NB4 (cell line): ENCODE measurements around the gene CYP2B6.

Experiments
- CTCF ChIP-seq: IDR thresholded peaks from one replicate; pipeline ENCODE4 v1.5.1; 2012; ENCODE audit warnings: low read depth, low read length
- MAX ChIP-seq: IDR thresholded peaks from 2 replicates; pipeline ENCODE4 v1.6.1; 2011; ENCODE audit warnings: low read depth, low read length
- POLR2A ChIP-seq: IDR thresholded peaks from 2 replicates; pipeline ENCODE4 v1.6.1; 2011; ENCODE audit warnings: mild to moderate bottlenecking; ENCODE audit not compliant: insufficient read length; ENCODE audit errors: extremely low read depth

- no peak for TF ChIP-seq CTCF
- no peak for TF ChIP-seq POLR2A
- TF ChIP-seq MAX = no peak
Measured at GRCh38 chr19:40995355-40995754, 4.3 kb downstream of the CYP2B6 start.
